A549 (cell line): Measurements from ENCODE around the gene FJX1. TPM values are rescaled to one million over a fixed set of nuclear protein-coding genes. Genes with fewer than 3 reads are reported as not detected.
A peak's percentile ranks its signal among the peaks of the same experiment; 100 is the strongest.
"Not testable (repeated sequence)": the region's sequence is repeated elsewhere in the genome, so short reads cannot be mapped to it uniquely, and the experiment has no call there.

ENCODE experiments used
- ATAC-seq, 2 experiments: fragments of 200-7000 bp in 1 of 2; fragments of >200 bp in 1 of 2; cut with Nextera tagmentation in 1 of 2; cut with Tn5 transposase in 1 of 2; 3 replicates each; pipeline versions ENCODE4 v1.8.0 to v1.9.1; 2018 to 2020; ENCODE audit warnings: mild to moderate bottlenecking in 1 of 2, moderate library complexity in 1 of 2
- CTCF ChIA-PET: fragments of 300-600 bp; sonication (Branson Sonifier 250); formaldehyde crosslinking; extraction: SDS; loops from one replicate; lab custom pipeline; 2021; ENCODE audit warnings: antibody characterized with exemption, inconsistent platforms; lab: Yijun Ruan, JAX
- POLR2A ChIA-PET: fragments of 350-600 bp; formaldehyde crosslinking; extraction: SDS; loops from one replicate; lab custom pipeline; 2021; ENCODE audit warnings: antibody characterized with exemption, inconsistent platforms; lab: Yijun Ruan, JAX
- DNase-seq, 2 experiments: peaks; one replicate each; pipeline versions ENCODE4 v3.0.0 to v3.0.0-alpha.2; 2011 to 2016; ENCODE audit warnings: low read depth in 1 of 2, low spot score in 1 of 2
- FAIRE-seq: peaks from 2 replicates; lab custom pipeline; 2011; peaks lifted over from hg19 to GRCh38; lab: Jason Lieb, UNC
- H3K27ac ChIP-seq, 2 experiments: fragments of >200 bp; sonication (Bioruptor Twin); formaldehyde crosslinking; 3 replicates each; pipeline ENCODE4 v1.5.1; 2016 to 2017
- H3K4me1 ChIP-seq: fragments of >200 bp; sonication (Bioruptor Twin); formaldehyde crosslinking; 3 replicates; pipeline ENCODE4 v1.6.1; 2016
- H3K4me2 ChIP-seq: fragments of >200 bp; sonication (Bioruptor Twin); formaldehyde crosslinking; 3 replicates; pipeline ENCODE4 v1.6.1; 2016
- H3K4me3 ChIP-seq: fragments of >200 bp; sonication (Bioruptor Twin); formaldehyde crosslinking; 3 replicates; pipeline ENCODE4 v1.5.1; 2016
- H3K9me3 ChIP-seq: fragments of >200 bp; sonication (Bioruptor Twin); formaldehyde crosslinking; 3 replicates; pipeline ENCODE4 v1.6.1; 2016
- CHD2 ChIP-seq: fragments of 150-350 bp; IDR thresholded peaks from 2 replicates; pipeline ENCODE4 v1.6.1; 2014; ENCODE audit warnings: low read length; ENCODE audit not compliant: partially characterized antibody
- CHD4 ChIP-seq: fragments of 200-600 bp; sonication (generic); IDR thresholded peaks from 2 replicates; pipeline ENCODE4 v1.6.1; 2016; ENCODE audit warnings: antibody characterized with exemption, mild to moderate bottlenecking, borderline replicate concordance
- EP300 ChIP-seq, 2 experiments: fragments of >200 bp; sonication (Bioruptor Twin); formaldehyde crosslinking; IDR thresholded peaks; 2 replicates in 1 of 2; 3 replicates in 1 of 2; pipeline ENCODE4 v1.6.1; 2016 to 2017
- ESRRA ChIP-seq: fragments of 150-350 bp; IDR thresholded peaks from 2 replicates; pipeline ENCODE4 v1.6.1; 2014; ENCODE audit warnings: mild to moderate bottlenecking, low read length, borderline replicate concordance
- GATA3 ChIP-seq: IDR thresholded peaks from 2 replicates; pipeline ENCODE4 v1.6.1; 2012; ENCODE audit warnings: borderline replicate concordance
- HDAC2 ChIP-seq: fragments of 200-600 bp; sonication (generic); IDR thresholded peaks from 2 replicates; pipeline ENCODE4 v1.6.1; 2016
- HEYL ChIP-seq: fragments of 250-450 bp; sonication (Bioruptor Pico); IDR thresholded peaks from 2 replicates; pipeline ENCODE4 v1.8.0; 2021; ENCODE audit warnings: mild to moderate bottlenecking, moderate library complexity
- PHF8 ChIP-seq: fragments of 200-600 bp; sonication (generic); IDR thresholded peaks from 2 replicates; pipeline ENCODE4 v1.6.1; 2016; ENCODE audit warnings: low read depth, mild to moderate bottlenecking, antibody characterized with exemption, moderate library complexity, borderline replicate concordance
- TP53 ChIP-seq: fragments of 250-450 bp; sonication (Bioruptor Pico); IDR thresholded peaks from 2 replicates; pipeline ENCODE4 v1.5.0; 2021; ENCODE audit warnings: mild to moderate bottlenecking, moderate library complexity
- ZC3H11A ChIP-seq: fragments of 450-650 bp; IDR thresholded peaks from 2 replicates; pipeline ENCODE4 v1.6.1; 2014; ENCODE audit warnings: antibody characterized with exemption, mild to moderate bottlenecking
- ZSCAN20 ChIP-seq: fragments of 250-450 bp; sonication (Bioruptor Pico); IDR thresholded peaks from 2 replicates; pipeline ENCODE4 v1.8.0; 2022; ENCODE audit warnings: mild to moderate bottlenecking, moderate library complexity
- WGBS: methylation state at CpG from one replicate; pipeline ENCODE4 v1.1.6; 2017; ENCODE audit errors: missing lambda C conversion rate; 5-methylcytosine and 5-hydroxymethylcytosine counted together
- polyA plus RNA-seq, 4 experiments: library from polyadenylated mRNA; depleted of rRNA in 3 of 4; stranded (reverse); fragments of >200 nt; fragmentation: RNase III in 1 of 4; extraction: RNeasy Plus Mini Kit Qiagen cat#74134 plus additional on column Dnase treatment in 1 of 4; gene quantifications; 2 replicates in 3 of 4; 3 replicates in 1 of 4; pipeline ENCODE4 v1.2.3, GENCODE V29; 2011 to 2017
- TF ChIP-seq, protein P1 (sequence below): IDR thresholded peaks from 2 replicates; pipeline ENCODE4 v1.6.1; 2012
- TF ChIP-seq, protein P2 (sequence below): IDR thresholded peaks from 2 replicates; pipeline ENCODE4 v1.6.1; 2012
- TF ChIP-seq, protein P3 (sequence below): fragments of 450-650 bp; IDR thresholded peaks from 2 replicates; pipeline ENCODE4 v1.6.1; 2014; ENCODE audit warnings: antibody characterized with exemption

FJX1 gene
- polyA plus RNA-seq, 2 of the 4 experiments (the other 2 are of a cell fraction) = 7.1 to 14.5 TPM

DNA sequence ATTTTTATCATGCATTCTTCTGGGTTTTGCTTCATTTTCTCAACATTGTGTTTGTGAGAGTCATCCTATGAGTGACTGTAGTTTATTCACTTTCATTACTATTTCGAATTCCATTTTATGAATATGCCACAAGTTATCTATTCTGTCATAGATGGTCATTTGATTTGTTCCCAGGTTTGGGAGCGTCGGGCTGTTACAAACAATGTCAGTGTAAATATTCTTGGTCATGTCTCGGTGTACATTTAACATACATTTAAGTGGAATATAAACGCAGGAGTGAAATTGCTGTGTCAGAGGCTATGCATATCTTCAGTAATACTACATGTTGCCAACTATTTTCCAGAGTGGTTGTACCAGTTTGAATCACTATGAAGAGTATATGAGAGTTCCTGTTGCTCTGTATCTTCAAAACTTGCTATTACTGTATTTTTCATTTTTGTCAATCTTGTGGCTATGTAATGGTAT, 46.7 kb downstream of the FJX1 start:
- WGBS = 92% methylated on average over 5 of the region's 5 CpGs
- CTCF ChIA-PET = interaction anchor here (0.6 kb wide), 1 partner anchor 87 kb away, joined by 4 read pairs; no protein-coding TSS in a partner anchor
- no peak overlapping the region for H3K27ac ChIP-seq
- TF ChIP-seq HDAC2 (no peak), ZSCAN20 (CRISPR knock-in tag) (no peak), CHD4 (no peak), HEYL (CRISPR knock-in tag) (no peak)
- TF ChIP-seq, protein P1, sequence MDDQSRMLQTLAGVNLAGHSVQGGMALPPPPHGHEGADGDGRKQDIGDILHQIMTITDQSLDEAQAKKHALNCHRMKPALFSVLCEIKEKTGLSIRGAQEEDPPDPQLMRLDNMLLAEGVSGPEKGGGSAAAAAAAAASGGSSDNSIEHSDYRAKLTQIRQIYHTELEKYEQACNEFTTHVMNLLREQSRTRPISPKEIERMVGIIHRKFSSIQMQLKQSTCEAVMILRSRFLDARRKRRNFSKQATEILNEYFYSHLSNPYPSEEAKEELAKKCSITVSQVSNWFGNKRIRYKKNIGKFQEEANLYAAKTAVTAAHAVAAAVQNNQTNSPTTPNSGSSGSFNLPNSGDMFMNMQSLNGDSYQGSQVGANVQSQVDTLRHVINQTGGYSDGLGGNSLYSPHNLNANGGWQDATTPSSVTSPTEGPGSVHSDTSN = no peak
- H3K4me1 ChIP-seq = peaks cover 11% of the 10 kb centered on the region; the same call in 1 of the 3 replicates
- DNase-seq (peak in 1 of 2 experiments; percentile 14), FAIRE-seq (no peak), ATAC-seq (no peak)
- no peak overlapping the region for H3K4me2 ChIP-seq
- POLR2A ChIA-PET = no interaction called here
- H3K4me3 ChIP-seq = no peak overlapping the region
- peaks cover 35% of the 10 kb centered on the region for H3K9me3 ChIP-seq

DNA sequence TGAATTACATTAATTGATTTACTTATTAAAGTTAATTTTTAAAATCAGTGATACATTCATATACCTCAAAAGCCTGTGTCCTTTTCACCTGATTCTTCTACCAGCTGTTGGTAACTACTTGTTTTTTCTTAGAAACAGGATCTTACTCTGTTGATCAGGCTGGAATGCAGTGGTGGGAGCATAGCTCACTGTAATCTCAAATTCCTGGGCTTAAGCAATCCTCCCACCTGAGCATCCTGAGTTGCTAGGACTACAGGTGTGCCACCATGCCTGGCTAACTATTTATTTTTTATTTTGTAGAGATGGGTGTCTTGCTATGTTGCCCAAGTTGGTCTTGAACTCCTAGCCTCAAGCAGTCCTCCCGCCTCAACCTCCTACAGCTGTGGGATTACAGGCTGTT, 49.0 kb downstream of the FJX1 start:
- DNase-seq = no peak
- Histone ChIP-seq H3K9me3 (peaks cover 35% of the 10 kb centered on the region), H3K4me3 (no peak overlapping the region), H3K4me2 (no peak overlapping the region), H3K27ac (no peak overlapping the region), H3K4me1 (peaks cover 6% of the 10 kb centered on the region; the same call in 1 of the 3 replicates)
- WGBS = 93% methylated on average over 1 of the region's 1 CpG
- POLR2A ChIA-PET = no interaction called here
- ATAC-seq = no peak
- TF ChIP-seq ZSCAN20 (CRISPR knock-in tag) = no peak
- no peak for TF ChIP-seq ESRRA
- no peak for TF ChIP-seq EP300 (IDR thresholded peaks at IDR 0.05)
- TF ChIP-seq, protein P2, sequence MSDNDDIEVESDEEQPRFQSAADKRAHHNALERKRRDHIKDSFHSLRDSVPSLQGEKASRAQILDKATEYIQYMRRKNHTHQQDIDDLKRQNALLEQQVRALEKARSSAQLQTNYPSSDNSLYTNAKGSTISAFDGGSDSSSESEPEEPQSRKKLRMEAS = no peak
- no peak for TF ChIP-seq PHF8
- TF ChIP-seq, protein P3, sequence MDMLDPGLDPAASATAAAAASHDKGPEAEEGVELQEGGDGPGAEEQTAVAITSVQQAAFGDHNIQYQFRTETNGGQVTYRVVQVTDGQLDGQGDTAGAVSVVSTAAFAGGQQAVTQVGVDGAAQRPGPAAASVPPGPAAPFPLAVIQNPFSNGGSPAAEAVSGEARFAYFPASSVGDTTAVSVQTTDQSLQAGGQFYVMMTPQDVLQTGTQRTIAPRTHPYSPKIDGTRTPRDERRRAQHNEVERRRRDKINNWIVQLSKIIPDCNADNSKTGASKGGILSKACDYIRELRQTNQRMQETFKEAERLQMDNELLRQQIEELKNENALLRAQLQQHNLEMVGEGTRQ = no peak
- TF ChIP-seq GATA3 = no peak
- no peak for TF ChIP-seq ZC3H11A
- no peak for TF ChIP-seq CHD2
- no peak for TF ChIP-seq TP53
- no peak for FAIRE-seq
- CTCF ChIA-PET = interaction anchor here (1.6 kb wide), 1 partner anchor 155 kb away, joined by 4 read pairs; no protein-coding TSS in a partner anchor

DNA sequence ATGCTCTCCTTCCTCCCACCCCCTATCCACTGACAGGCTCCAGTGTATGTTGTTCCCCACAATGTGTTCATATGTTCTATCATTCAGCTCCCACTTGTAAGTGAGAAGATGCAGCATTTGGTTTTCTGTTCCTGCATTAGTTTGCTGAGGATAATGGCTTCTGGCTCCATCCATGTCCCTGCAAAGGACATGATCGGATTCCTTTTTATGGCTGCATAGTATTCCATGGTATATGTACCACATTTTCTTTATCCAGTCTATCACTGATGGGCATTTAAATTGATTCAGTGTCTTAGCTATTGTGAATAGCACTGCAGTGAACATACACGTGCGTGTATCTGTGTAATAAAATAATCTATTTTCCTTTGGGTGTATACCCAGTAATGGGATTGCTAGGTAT, 50.1 kb downstream of the FJX1 start:
- H3K4me2 ChIP-seq, ATAC-seq, H3K27ac ChIP-seq, POLR2A ChIA-PET, H3K4me3 ChIP-seq, DNase-seq, FAIRE-seq, H3K4me1 ChIP-seq: not testable (repeated sequence)
- 90% methylated on average over 3 of the region's 3 CpGs for WGBS
- H3K9me3 ChIP-seq = peaks cover 32% of the 10 kb centered on the region
- CTCF ChIA-PET = interaction anchor here (1.6 kb wide), 1 partner anchor 154 kb away, joined by 4 read pairs; no protein-coding TSS in a partner anchor

Other genes starting within 250 kb of the FJX1 start
- gene SLC1A2, start 198.9 kb upstream of the FJX1 start, polyA plus RNA-seq (2011; rRNA removed) = 0.14 and 0.16 TPM in 2 replicates
- 0.01 to 0.18 TPM (median 0.07 TPM) in 3 replicates for gene SLC1A2, start 198.9 kb upstream of the FJX1 start, polyA plus RNA-seq (2017; fragmentation: RNase III; extraction: RNeasy Plus Mini Kit Qiagen cat#74134 plus additional on column Dnase treatment)
- not detected in 2 replicates for gene PAMR1, start 92.8 kb upstream of the FJX1 start, polyA plus RNA-seq (2011; rRNA removed)
- not detected in 3 replicates for gene PAMR1, start 92.8 kb upstream of the FJX1 start, polyA plus RNA-seq (2017; fragmentation: RNase III; extraction: RNeasy Plus Mini Kit Qiagen cat#74134 plus additional on column Dnase treatment)
- gene TRIM44, start 44.3 kb downstream of the FJX1 start, polyA plus RNA-seq (2011; rRNA removed) = 70.4 and 102 TPM in 2 replicates
- 19.3 to 23.7 TPM (median 20.9 TPM) in 3 replicates for gene TRIM44, start 44.3 kb downstream of the FJX1 start, polyA plus RNA-seq (2017; fragmentation: RNase III; extraction: RNeasy Plus Mini Kit Qiagen cat#74134 plus additional on column Dnase treatment)